H1 (cell line): ENCODE data around the gene CDK8. TPM values are rescaled to one million over a fixed set of nuclear protein-coding genes. Genes with fewer than 3 reads are reported as not detected.
A peak's percentile ranks its signal among the peaks of the same experiment; 100 is the strongest.

ENCODE experiments used
- CTCF ChIA-PET: fragments of 300-600 bp; sonication (Branson Sonifier 250); formaldehyde crosslinking; loops from one replicate; lab custom pipeline; 2021; ENCODE audit not compliant: partially characterized antibody; lab: Charles Lee
- POLR2A ChIA-PET: fragments of 300-600 bp; sonication (Branson Sonifier 250); formaldehyde crosslinking; loops from one replicate; lab custom pipeline; 2021; ENCODE audit warnings: inconsistent platforms; ENCODE audit not compliant: partially characterized antibody; lab: Charles Lee
- DNase-seq, 2 experiments: peaks; one replicate each; pipeline versions ENCODE4 v3.0.0 to v3.0.0-alpha.2; 2010 to 2022; ENCODE audit warnings: low spot score in 2 of 2, low read depth in 1 of 2, mixed read lengths in 1 of 2
- FAIRE-seq: peaks from 2 replicates; lab custom pipeline; 2011; peaks lifted over from hg19 to GRCh38; lab: Jason Lieb, UNC
- H2AFZ ChIP-seq: 2 replicates; pipeline ENCODE4 v1.8.1; 2012; ENCODE audit warnings: low read length, inconsistent platforms
- H2AK5ac ChIP-seq: 2 replicates; pipeline ENCODE4 v1.6.1; 2013; ENCODE audit warnings: low read depth, low read length
- H2BK120ac ChIP-seq: replicated peaks from 2 replicates; pipeline ENCODE3; 2013; ENCODE audit warnings: low read depth, low read length, inconsistent platforms
- H2BK12ac ChIP-seq: 2 replicates; pipeline ENCODE4 v1.6.1; 2013; ENCODE audit warnings: low read depth, low read length
- H2BK15ac ChIP-seq: 2 replicates; pipeline ENCODE4 v1.6.1; 2013; ENCODE audit warnings: low read length
- H2BK20ac ChIP-seq: 2 replicates; pipeline ENCODE4 v1.6.1; 2013; ENCODE audit warnings: low read length
- H2BK5ac ChIP-seq: 2 replicates; pipeline ENCODE4 v1.6.1; 2013; ENCODE audit warnings: low read depth, low read length
- H3K14ac ChIP-seq: 2 replicates; pipeline ENCODE4 v1.6.1; 2013; ENCODE audit warnings: inconsistent platforms; ENCODE audit not compliant: insufficient read length
- H3K18ac ChIP-seq: 2 replicates; pipeline ENCODE4 v1.6.1; 2013; ENCODE audit warnings: low read length; ENCODE audit errors: extremely low read depth
- H3K23ac ChIP-seq: 2 replicates; pipeline ENCODE4 v1.6.1; 2013; ENCODE audit warnings: inconsistent platforms; ENCODE audit not compliant: insufficient read length
- H3K23me2 ChIP-seq: 2 replicates; pipeline ENCODE4 v1.6.1; 2013; ENCODE audit warnings: low read depth, low read length
- H3K27ac ChIP-seq: 2 replicates; pipeline ENCODE4 v1.6.1; 2011; ENCODE audit warnings: low read depth, low read length, inconsistent platforms
- H3K27me3 ChIP-seq, 4 experiments: replicated peaks in 1 of 4; 1 replicate in 1 of 4; 2 replicates in 3 of 4; pipeline versions ENCODE4 v1.6.1 to v1.8.1; 2011 to 2013; ENCODE audit warnings: low read length in 3 of 4, mild to moderate bottlenecking in 3 of 4, inconsistent platforms in 2 of 4, mixed read lengths in 2 of 4, moderate library complexity in 1 of 4; ENCODE audit not compliant: control insufficient read depth in 3 of 4, insufficient read depth in 3 of 4; ENCODE audit errors: extremely low read depth in 1 of 4
- H3K36me3 ChIP-seq, 4 experiments: 2 replicates each; pipeline versions ENCODE4 v1.6.1 to v1.8.1; 2011 to 2013; ENCODE audit warnings: mild to moderate bottlenecking in 4 of 4, low read length in 3 of 4, moderate library complexity in 2 of 4, control low read depth in 1 of 4, inconsistent platforms in 1 of 4; ENCODE audit not compliant: insufficient read depth in 4 of 4, control insufficient read depth in 2 of 4
- H3K4ac ChIP-seq: replicated peaks from 2 replicates; pipeline ENCODE3; 2013; ENCODE audit warnings: low read length, low read depth, mixed read lengths, inconsistent platforms; ENCODE audit not compliant: insufficient read length
- H3K4me1 ChIP-seq, 4 experiments: replicated peaks in 1 of 4; 1 replicate in 1 of 4; 2 replicates in 3 of 4; pipeline versions ENCODE4 v1.6.1 to v1.8.1; 2011 to 2013; ENCODE audit warnings: low read length in 3 of 4, inconsistent platforms in 2 of 4, mixed read lengths in 1 of 4; ENCODE audit not compliant: insufficient read depth in 4 of 4, control insufficient read depth in 3 of 4
- H3K4me2 ChIP-seq, 2 experiments: 2 replicates each; pipeline versions ENCODE4 v1.6.1 to v1.8.1; 2011 to 2013; ENCODE audit warnings: low read depth in 2 of 2, low read length in 2 of 2, control low read depth in 1 of 2, inconsistent platforms in 1 of 2, mild to moderate bottlenecking in 1 of 2; ENCODE audit not compliant: insufficient read depth in 1 of 2
- H3K4me3 ChIP-seq, 4 experiments: fragments of 200-600, 300-600 bp in 1 of 4; sonication (generic), shearing (Covaris generic), sonication (Bioruptor Twin) in 1 of 4; 2 replicates each; pipeline versions ENCODE4 v1.5.1 to v1.8.1; 2011 to 2016; ENCODE audit warnings: low read length in 4 of 4, low read depth in 3 of 4, control low read depth in 2 of 4, inconsistent platforms in 2 of 4, mild to moderate bottlenecking in 2 of 4, mixed read lengths in 1 of 4, moderate library complexity in 1 of 4; ENCODE audit not compliant: insufficient read depth in 2 of 4; ENCODE audit errors: extremely low read depth in 1 of 4
- H3K56ac ChIP-seq: replicated peaks from 2 replicates; pipeline ENCODE3; 2013; ENCODE audit warnings: low read depth, mild to moderate bottlenecking, mixed read lengths, low read length, inconsistent platforms; ENCODE audit not compliant: insufficient read length
- H3K79me1 ChIP-seq: 2 replicates; pipeline ENCODE4 v1.6.1; 2013; ENCODE audit warnings: low read depth, low read length, control low read depth
- H3K79me2 ChIP-seq, 2 experiments: 2 replicates each; pipeline versions ENCODE4 v1.6.1 to v1.8.1; 2012 to 2013; ENCODE audit warnings: low read length in 2 of 2, mild to moderate bottlenecking in 2 of 2, inconsistent platforms in 1 of 2; ENCODE audit not compliant: insufficient read depth in 2 of 2, control insufficient read depth in 1 of 2
- H3K9ac ChIP-seq, 4 experiments: replicated peaks in 1 of 4; 1 replicate in 1 of 4; 2 replicates in 3 of 4; pipeline versions ENCODE4 v1.6.1 to v1.8.1; 2011 to 2013; ENCODE audit warnings: low read depth in 3 of 4, low read length in 3 of 4, control low read depth in 2 of 4, mild to moderate bottlenecking in 2 of 4, moderate library complexity in 2 of 4, inconsistent platforms in 1 of 4; ENCODE audit errors: extremely low read depth in 1 of 4
- H3K9me3 ChIP-seq, 2 experiments: 2 replicates each; pipeline versions ENCODE4 v1.6.1 to v1.8.1; 2012 to 2013; ENCODE audit warnings: mild to moderate bottlenecking in 2 of 2, moderate library complexity in 2 of 2, control low read depth in 1 of 2, inconsistent platforms in 1 of 2, low read depth in 1 of 2, low read length in 1 of 2, mixed read lengths in 1 of 2; ENCODE audit not compliant: insufficient read depth in 2 of 2
- H4K20me1 ChIP-seq, 2 experiments: replicated peaks in 1 of 2; 2 replicates each; pipeline versions ENCODE3 to v1.8.1; 2011 to 2013; ENCODE audit warnings: inconsistent platforms in 2 of 2, low read length in 2 of 2, mild to moderate bottlenecking in 1 of 2; ENCODE audit not compliant: insufficient read depth in 2 of 2, control insufficient read depth in 1 of 2
- H4K5ac ChIP-seq: 2 replicates; pipeline ENCODE4 v1.6.1; 2013; ENCODE audit warnings: low read length, low read depth, mixed read lengths, inconsistent platforms; ENCODE audit not compliant: insufficient read length
- H4K8ac ChIP-seq: 2 replicates; pipeline ENCODE4 v1.8.0; 2013; ENCODE audit warnings: mild to moderate bottlenecking, moderate library complexity, low read length, inconsistent platforms; ENCODE audit not compliant: insufficient read depth; ENCODE audit errors: extremely low read depth
- H4K91ac ChIP-seq: replicated peaks from 2 replicates; pipeline ENCODE3; 2013; ENCODE audit warnings: low read length, mixed read lengths, inconsistent platforms; ENCODE audit not compliant: insufficient read length
- CEBPB ChIP-seq: IDR thresholded peaks from 2 replicates; pipeline ENCODE4 v1.6.1; 2012; ENCODE audit warnings: low read depth, low read length
- CHD1 ChIP-seq: IDR thresholded peaks from 2 replicates; pipeline ENCODE4 v1.6.1; 2012; ENCODE audit warnings: low read depth, low read length, improper control_type of control experiment
- SP1 ChIP-seq: IDR thresholded peaks from 2 replicates; pipeline ENCODE4 v1.6.1; 2011; ENCODE audit warnings: low read depth, low read length
- WGBS, 2 experiments: shearing (Covaris generic) in 1 of 2; methylation state at CpG; one replicate each; pipeline versions ENCODE4 v1.1.6 to v1.1.7; 2013 to 2015; ENCODE audit warnings: low lambda C conversion rate in 2 of 2, mixed read lengths in 2 of 2, inconsistent platforms in 1 of 2, low coverage in 1 of 2, missing lambda C conversion rate in 1 of 2; ENCODE audit not compliant: insufficient replicate concordance in 2 of 2, insufficient coverage in 1 of 2, insufficient read length in 1 of 2; ENCODE audit errors: extremely low coverage in 1 of 2, missing lambda C conversion rate in 1 of 2; 5-methylcytosine and 5-hydroxymethylcytosine counted together
- polyA plus RNA-seq, 7 experiments: library from polyadenylated mRNA; depleted of rRNA in 3 of 7; stranded (reverse) in 5 of 7; unstranded in 2 of 7; fragments of >200 nt in 5 of 7; fragments of 200-250 nt in 2 of 7; gene quantifications; 1 replicate in 5 of 7; 2 replicates in 1 of 7; 4 replicates in 1 of 7; pipeline versions ENCODE4 v1.2.1 to v1.2.3, GENCODE V29; 2011 to 2013; ENCODE audit warnings: missing spikeins in 2 of 7, mixed read lengths in 2 of 7
- total RNA-seq: library from RNA; stranded (reverse); fragmentation: NEBNext Ultra II Directional; extraction: Animal tissue kit (Norgen Biotek cat#: 25700); gene quantifications from 2 replicates; pipeline ENCODE4 v1.2.1, GENCODE V29; 2021
- TF ChIP-seq, protein P1 (sequence below): IDR thresholded peaks from 2 replicates; pipeline ENCODE4 v1.6.1; 2012; ENCODE audit warnings: inconsistent platforms

Gene CDK8
- total and polyA plus RNA-seq, 2 of the 8 experiments (the other 6 are each of a cell fraction or from before 2014, with no cell fraction given): 22.1 to 25.6 TPM

DNA sequence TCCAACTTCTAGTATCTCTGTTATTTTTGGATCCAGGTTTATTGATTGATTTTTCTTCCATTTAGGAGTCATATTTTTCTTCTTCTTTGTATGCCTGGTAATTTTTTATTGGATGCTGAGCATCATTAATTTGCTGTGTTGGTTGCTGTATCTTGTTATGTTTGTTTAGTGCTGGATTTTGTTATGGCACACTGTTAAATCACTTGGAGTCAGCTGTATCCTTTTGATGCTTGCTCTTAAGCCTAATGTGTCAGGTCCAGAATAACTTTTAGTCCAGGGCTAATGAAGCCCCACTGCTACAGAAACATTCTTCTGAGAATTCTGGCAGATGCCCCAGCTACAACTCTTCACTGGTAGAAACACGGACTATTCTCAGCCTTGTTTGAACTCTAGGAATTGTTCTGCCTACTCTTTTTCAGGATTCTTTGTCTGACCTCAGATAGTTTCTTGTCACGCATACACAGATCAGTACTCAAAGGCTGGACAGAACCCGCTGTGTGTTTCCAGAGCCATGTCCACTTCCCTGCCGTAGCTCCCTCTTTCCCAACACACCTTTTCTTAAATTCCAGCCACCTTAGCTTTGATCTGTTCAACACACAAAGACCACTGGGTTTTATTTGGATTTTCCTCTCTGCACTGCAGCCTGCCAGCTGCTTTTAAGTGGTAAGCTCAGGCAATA, 166.5 kb downstream of the CDK8 start:
- Histone ChIP-seq H2BK120ac (no peak overlapping the region), H2BK20ac (no peak overlapping the region), H3K9ac (no peak overlapping the region), H4K5ac (no peak overlapping the region), H3K36me3 (no peaks in the 10 kb centered on the region), H3K79me2 (no peaks in the 10 kb centered on the region), H3K79me1 (no peaks in the 10 kb centered on the region), H3K14ac (no peak overlapping the region), H3K9me3 (no peaks in the 10 kb centered on the region), H3K18ac (no peak overlapping the region), H3K4ac (no peak overlapping the region), H3K23ac (no peak overlapping the region), H2BK5ac (no peak overlapping the region), H4K91ac (no peak overlapping the region), H2AK5ac (no peak overlapping the region), H4K8ac (no peak overlapping the region), H2BK15ac (no peak overlapping the region), H3K23me2 (no peaks in the 10 kb centered on the region), H3K4me2 (no peak overlapping the region), H3K27ac (no peak overlapping the region), H3K27me3 (no peaks in the 10 kb centered on the region), H2BK12ac (no peak overlapping the region), H2AFZ (no peak overlapping the region), H3K4me3 (no peak overlapping the region), H4K20me1 (no peaks in the 10 kb centered on the region), H3K4me1 (no peaks in the 10 kb centered on the region), H3K56ac (no peak overlapping the region)
- WGBS, 2 experiments: 94% methylated on average over 4 of the region's 4 CpGs; no CpG with 5 or more reads in 1 of the 2 experiments
- TF ChIP-seq SP1: no peak
- TF ChIP-seq CHD1: no peak
- TF ChIP-seq, protein P1, sequence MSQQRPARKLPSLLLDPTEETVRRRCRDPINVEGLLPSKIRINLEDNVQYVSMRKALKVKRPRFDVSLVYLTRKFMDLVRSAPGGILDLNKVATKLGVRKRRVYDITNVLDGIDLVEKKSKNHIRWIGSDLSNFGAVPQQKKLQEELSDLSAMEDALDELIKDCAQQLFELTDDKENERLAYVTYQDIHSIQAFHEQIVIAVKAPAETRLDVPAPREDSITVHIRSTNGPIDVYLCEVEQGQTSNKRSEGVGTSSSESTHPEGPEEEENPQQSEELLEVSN: no peak
- TF ChIP-seq CEBPB: no peak
- no peak for DNase-seq
- peak; percentile 13 for FAIRE-seq
- POLR2A ChIA-PET: no interaction called here
- CTCF ChIA-PET: interaction anchor here (1.1 kb wide), 2 partner anchors 44 to 209 kb away, joined by 3 to 4 read pairs; no protein-coding TSS in a partner anchor
